T-helper 2 cell treated with Interferon-gamma antibody and Interleukin-4, amounts not matched to agents 100 ng/mL and 5 ng/mL, for 36 hours (primary cell): ENCODE measurements around the gene CNR1. TPM values are rescaled to one million over a fixed set of nuclear protein-coding genes. Genes with fewer than 3 reads are reported as not detected.
"Not testable (repeated sequence)": the region's sequence is repeated elsewhere in the genome, so short reads cannot be mapped to it uniquely, and the experiment has no call there.

Source experiments
- intact Hi-C: fragments of 100-400 bp; cut with micrococcal nuclease; formaldehyde crosslinking; loops from one replicate; pipeline ENCODE4 v1.15.1; 2023
- total RNA-seq: library from RNA; stranded (reverse); gene quantifications from 2 replicates; pipeline ENCODE4 v1.2.3, GENCODE V29; 2022

Gene CNR1
- total RNA-seq: not detected in 2 replicates

DNA sequence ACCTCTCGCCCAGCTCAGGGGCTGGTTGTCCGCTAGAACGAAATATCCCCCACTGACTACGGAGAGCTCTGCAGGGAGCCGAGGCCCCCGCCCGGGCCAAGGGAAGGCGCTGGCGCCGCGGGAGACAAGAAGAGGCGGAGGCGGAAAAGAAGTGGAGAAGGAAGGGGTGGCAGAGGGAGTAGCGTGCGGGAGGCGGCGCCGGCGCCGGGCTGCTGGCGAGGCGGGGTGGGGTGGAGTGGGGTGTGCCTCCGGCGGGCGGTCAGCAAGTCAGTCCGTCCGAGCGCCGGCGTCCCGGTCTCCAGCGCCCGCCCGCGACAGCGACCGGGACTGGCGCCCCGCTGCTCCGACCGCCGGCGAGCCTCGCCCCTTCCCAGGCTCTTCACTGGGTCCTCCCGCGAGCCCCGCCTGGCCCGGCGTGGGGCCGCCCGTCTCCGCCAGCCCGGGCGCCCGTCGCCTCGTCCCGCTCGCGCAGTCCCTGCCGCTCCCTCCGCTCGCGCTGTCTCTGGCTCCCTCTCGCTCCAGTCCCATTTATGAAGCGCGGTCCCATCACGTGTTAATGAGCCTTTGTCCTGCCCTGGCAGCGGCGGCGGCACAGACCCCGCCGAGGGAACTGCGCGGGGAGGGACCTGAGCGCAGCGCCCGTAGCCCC lies at the start of gene CNR1:
TSS of gene CNR1 (minus strand) at position 504 of the 649 bp plus-strand sequence. CDS start 21,073 bp downstream, outside the sequence.
- intact Hi-C loops: no loop called here

DNA sequence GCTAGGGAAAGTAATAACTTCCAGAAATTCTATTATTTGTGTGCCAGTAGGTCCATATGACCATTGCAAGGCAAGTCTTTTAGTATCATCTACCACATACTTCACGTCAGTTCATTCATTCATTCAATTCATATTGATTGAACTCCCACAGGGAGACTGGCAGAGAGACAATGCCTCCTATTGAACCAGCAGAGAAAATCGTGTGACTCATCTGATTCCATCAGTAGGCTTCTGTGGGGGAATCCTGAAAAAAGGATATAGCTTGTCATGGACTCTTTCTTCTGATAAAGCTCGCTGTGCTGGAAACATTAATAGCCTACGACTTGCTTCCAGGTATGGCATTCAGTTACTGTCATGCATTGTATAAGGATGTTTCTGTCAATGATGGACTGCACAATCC lies 45.3 kb upstream of the CNR1 start:
- intact Hi-C loops: no loop called here

DNA sequence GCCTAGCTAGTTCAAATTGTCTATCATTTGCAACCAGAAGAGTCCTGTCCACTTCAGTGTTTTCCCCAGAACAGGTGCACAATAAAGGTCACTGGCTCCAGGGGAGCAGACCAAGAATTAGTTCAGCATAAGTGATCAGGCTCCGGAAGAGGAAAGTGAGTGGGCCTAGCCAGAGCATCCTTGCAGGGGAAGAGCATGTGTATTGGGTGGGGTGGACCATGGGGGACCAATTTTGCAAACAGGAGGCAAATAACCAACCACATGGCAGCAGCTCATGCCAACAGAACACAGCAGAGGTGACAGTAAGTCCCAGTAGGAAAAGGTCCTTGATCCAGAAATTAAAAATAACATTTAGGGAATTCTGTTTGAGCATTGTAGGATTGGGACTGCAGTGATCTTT lies 43.2 kb upstream of the CNR1 start:
- intact Hi-C loops: no loop called here

DNA sequence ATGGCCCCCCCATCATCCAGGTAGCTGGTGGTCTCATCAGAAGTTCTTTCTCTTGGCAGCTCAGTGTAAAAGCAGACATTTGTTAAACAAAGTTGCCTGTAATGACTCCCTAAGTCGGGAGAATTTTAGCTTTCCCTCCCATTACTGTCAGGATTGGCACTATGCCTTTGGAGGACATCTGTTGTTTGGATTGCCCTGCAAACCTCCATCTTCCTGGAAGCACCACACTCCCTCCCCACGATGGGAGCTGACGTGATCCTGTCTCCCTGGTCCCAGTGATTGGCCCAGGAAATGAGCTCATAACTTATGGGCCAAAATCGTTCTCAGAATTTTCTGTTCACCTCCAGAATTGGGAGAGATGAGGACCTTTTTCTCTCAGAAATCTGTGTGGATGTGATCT lies 42.6 kb upstream of the CNR1 start:
- intact Hi-C loops: no loop called here

DNA sequence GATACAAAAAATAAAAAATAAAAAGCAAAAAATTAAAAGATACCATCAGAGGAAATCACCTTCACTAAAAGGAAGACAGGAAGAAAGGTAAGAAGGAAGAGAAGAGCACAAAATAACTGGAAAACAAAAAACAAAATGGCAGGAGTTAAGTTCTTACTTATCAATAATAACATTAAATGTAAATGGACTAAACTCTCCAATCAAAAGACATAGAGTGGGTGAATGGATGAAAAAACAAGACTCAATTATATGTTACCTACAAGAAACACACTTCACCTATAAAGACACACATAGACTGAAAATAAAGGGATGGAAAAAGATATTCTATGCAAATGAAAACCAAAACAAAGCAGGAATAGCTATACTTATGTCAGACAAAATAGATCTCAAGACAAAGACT lies 35.6 kb upstream of the CNR1 start:
- intact Hi-C loops: not testable (repeated sequence)

DNA sequence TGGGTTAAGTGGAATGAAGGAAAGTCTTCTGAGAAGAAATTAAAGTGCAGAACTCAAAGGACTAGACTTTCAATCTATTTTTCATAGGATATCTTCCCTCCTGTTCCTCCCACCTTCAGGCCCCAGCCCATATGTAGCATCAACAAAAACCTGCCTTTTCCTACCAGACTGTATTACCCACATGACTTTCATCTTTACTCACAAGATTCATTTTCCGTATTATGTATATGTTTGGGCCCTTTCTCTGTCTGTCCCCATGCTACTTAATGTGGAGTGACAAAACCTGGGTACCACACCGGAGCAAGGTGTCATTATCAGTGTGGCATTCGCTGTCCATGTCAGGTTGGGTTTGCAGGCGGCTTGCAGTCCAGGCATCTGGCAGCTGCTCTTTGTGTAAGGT lies 18.8 kb upstream of the CNR1 start:
- intact Hi-C loops: no loop called here

DNA sequence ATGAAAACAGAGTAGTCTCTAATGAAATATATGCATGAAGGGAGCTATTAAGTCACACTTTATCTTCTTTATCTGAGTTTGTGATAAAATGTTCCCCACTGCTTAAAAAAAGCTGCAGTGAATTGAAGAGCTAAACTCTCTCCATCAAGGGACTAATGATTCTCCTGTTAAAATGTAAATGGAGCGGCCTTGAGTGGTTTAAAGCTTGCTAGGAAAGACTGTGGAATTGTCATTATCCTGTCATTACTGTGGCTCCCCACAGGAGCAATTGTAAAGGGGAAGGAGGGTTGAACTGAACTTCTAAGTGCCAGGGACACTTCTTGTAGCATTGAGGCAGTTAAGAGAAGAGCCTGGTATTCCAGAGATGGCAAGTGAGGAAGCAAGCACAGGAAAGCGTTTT lies 17.3 kb upstream of the CNR1 start:
- intact Hi-C loops: no loop called here

DNA sequence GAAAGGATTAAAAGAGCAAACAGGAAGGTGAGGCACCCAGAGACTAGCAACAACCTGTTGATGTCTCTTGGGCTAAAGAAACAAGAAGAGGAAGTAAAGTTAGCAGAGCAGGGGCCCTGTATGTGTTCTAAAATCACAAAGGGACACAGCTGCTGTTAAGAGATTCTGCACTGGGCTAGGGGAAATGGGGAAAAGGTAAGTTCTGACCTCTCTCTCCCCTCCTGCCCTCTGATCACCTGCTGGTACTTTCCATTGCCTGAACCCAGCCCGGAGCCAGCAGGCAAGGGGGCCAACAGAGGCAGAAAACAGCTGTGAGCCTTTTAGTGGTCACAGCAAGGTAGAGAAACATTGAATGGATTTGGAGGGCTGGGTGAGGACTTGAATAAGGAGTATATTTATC lies 13.5 kb upstream of the CNR1 start:
- intact Hi-C loops: no loop called here

DNA sequence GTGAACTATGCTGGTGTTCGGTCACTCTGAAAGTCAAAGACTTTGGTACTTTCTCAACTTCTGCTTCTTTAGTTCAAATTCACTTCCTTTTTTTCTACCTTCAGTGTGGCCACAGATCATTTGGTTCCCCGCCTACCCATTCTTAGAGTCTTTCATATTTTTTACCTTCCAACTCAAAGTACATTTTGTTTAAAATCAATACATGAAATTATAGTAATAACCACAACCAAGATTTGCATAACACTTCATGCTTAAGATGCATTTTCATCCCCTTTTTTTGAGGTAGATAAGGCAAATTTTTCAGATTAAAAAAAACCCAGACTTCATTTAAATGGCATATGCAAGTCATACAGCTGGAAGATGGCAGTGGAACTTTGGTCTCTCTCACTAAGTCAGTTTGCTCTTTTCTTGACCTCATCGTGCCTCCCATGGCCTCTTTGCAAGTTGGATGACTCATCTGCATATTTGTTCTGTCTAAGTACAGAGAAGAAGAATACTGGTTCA lies 11.9 kb upstream of the CNR1 start:
- intact Hi-C loops: no loop called here

DNA sequence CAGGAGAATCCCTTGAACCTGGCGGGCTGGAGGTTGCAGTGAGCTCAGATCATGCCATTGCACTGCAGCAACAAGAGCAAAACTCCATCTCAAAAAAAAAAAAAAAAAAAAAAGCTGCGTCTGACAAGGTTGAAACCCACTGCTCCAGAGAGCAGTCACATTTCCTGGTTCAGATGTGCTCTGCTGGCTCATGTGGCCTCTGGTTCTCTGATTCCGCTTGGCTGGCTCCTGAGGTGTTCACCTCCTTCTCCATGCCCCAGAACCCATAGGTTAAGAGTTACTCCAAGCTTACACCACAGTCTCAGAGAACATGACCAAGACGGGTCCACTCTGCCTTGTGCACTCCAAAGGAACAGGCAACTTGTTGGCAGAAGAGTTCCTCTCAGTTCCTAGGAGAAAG lies 8.8 kb upstream of the CNR1 start:
- intact Hi-C loops: no loop called here

DNA sequence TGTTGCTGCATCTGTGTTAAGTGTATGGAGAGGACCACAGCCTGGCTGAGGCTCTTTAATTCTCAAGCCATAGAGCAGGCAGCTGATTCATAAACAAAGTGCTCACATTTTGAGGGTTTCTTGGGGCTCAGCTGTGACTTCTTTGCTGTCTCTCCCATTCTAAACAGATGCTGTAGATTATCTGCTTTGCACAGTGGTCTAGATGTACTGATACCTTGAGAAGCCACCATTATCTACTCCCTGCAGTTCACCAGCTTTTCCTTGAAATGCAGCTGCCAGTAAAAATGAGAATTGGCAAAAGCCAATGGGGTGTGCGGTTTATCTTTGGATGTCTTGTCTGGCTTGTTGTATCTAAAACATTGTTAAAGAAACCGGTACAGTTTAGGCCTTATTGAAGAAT lies 5.2 kb upstream of the CNR1 start:
- intact Hi-C loops: no loop called here

DNA sequence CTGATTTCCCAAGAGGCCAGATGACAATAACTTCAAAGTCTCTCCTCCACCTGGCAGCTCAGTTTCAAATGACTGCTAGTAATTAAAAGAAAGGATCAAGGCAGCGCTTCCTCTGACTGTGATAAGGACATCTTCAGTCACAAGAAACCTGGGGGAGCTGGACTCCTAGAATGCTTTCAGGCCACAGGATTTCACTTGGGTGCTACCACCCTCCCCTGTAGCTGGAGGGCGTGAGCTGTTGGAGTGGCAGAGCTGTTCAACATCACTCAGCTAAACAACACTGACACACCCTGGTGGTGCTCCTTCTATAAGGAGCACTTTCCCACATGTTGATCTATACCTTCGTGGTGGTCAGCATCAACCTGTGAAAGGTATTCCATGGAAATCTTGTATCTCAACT lies 2.2 kb upstream of the CNR1 start:
- intact Hi-C loops: no loop called here

DNA sequence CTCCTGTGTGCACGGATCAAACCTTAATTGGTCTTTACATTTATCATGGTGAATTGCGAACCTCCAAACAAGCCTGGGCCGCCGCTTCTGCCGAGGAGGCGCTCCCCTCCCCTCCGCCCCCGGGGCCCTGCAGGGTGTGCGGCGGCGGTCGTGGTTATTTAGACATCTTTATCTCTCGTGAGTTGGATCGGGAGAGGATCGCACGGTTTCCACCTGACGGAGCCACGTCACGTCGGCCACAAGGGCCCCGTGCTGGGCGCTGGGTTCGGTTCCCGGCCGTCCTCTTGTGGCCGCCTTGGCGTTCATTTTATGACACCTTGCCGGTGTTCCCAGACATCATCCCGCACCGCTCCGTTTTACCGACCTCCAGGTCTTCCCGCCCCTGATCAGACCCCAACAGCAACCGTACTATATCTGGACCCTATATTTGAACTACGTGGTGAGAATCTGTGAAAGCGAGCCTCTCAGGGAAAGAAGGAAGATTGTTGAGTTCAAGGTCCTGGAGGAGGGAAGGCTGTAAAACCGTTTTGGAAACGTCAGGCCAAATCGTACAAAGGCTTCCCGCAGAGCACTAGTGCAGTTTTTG lies 1.3 kb upstream of the CNR1 start:
- intact Hi-C loops: no loop called here

DNA sequence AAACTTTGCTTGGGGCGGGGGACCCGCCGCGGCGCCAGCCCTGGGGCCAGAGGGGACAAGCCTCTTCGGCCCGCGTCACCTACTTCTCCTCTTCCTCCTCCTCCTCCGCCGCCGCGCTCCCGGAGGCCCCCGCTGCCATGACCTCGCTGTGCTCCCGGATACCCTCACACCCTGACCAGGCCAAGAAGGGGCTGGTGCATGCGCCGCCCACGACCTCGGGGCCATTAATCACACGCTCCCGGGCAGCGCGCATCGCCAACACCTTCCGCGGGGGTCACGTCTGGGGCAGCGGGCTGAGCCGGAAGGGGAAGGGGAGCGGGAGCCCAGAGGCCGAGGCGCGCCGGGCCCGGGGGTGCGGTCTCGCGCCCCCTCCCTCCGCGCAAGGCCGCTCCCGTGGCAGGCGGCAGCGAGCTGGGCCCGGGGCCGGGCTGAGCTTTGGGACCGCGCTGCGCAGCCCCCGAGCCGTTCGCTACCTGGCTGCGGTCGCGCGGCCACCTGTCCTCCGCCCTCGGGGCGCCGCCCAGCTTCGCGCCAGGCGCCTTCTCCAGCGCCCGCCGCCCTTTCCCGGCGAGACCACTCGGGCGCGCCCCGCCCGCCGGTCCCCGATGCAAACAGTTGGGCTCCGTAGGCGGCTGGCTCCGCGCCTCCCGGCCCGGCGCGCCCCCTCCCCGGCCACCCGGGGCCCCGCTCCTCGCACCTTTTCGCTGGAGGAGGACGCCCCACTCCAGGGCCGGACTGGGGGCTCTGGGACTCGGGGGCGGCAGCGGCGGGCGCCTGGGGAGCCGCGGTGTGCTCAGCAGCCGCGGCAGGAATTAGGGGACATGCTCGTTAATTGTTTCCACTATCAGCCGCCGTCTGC lies 575 bp upstream of the CNR1 start:
- intact Hi-C loops: no loop called here

DNA sequence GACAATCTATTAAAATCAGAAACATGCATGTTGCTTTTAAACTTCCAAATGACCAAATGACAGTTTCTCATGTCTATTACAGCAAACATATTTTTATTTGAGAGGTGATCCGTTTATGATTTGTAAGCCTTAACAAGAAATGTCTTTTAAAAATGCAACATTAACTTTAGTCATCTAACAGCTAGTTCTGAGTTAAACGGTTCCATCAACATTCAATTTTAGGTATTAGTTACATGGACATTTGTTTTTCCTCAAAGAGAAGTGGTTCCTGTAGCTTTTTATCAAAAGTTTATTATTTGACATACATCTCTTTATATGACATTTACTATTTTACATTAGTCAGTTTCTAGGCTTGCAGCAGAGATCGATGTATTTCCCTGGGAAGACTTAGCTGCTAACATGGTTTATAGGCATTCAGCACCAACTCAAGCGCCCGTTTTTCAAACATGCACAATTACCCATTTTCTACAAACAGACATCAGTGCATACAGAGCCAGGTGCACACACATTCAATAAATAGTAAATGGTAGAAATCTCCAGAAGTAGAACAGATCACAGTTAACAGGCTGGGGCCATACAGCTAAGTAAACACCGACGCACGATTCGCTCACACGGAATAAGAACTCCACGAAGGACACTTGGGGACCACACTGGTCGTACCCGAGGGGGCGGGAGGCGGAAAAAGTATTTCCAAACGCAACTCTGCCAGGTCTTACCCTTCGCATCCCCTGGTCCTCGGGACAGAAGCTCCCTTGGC lies 882 bp downstream of the CNR1 start:
- intact Hi-C loops: no loop called here

DNA sequence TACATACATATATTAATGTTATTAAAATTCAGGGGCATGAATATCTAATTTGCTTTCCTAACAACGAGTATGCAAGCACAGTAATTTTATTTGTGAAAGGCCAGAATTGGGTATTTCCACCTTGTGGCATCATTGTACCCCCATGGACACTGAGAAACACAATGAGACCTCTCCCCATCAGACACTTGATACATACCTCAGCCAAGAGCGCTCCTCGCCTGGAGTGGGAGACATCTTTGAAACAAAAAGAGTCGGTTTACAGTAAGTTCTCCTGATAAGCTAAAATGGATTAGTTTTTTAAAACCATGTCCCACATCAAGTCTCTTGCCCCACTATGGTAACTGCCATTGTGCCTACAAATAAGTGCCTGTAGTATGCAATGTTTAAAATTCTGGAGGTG lies 2.1 kb downstream of the CNR1 start:
- intact Hi-C loops: no loop called here

DNA sequence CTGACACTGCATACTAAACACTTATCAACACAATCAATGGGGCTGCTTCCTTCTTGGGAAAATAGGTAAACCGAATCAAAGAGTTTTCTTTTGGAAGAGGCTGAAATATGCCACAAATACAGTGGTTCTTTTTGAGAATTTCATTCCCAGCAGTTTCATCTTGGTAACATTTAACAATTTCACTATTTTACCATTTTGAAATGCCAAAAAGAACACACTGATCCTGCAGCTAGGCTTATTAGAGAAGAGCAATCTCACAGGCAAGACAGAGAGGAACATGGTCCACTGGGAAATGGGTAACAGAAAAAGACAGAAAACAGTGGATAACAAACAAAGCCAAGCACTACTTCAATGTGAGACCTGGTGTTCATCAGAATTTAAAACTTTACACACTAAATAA lies 2.5 kb downstream of the CNR1 start:
- intact Hi-C loops: no loop called here

DNA sequence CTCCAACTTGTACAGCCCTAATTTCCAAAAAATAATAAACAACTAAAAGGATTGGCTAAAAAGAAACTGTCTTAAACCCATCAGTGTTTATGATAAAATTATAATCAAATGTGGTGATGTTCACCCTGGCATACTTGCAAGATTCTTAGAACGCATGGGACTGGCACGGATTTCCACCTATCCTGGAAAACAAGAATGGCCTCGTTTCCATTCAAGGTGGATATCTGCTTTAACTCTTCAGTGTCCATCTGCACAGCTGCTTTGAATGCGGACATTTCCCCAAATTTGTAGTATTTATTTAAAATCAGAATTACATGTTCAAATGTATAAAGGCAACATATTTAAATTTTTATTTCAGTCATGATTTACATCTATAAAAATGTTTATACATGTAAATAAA lies 4.2 kb downstream of the CNR1 start:
- intact Hi-C loops: no loop called here

DNA sequence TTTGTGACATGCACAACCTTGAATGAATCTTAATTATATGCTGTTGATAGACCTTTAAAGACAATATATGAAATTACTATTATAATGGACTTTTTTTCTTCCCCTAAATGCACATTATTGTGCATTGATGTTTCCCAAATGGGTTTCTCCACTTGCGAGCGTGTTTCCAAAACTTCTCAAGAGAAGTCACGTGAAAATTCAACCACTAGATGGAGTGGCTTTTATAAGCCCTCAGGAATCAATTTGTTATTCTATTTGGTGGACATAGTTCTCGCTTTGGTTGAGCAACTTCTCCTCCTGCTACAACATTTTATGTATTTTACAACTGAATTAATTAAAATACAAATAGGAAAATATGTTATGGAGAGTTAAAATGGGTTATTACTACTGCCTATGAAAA lies 9.0 kb downstream of the CNR1 start:
- intact Hi-C loops: no loop called here

DNA sequence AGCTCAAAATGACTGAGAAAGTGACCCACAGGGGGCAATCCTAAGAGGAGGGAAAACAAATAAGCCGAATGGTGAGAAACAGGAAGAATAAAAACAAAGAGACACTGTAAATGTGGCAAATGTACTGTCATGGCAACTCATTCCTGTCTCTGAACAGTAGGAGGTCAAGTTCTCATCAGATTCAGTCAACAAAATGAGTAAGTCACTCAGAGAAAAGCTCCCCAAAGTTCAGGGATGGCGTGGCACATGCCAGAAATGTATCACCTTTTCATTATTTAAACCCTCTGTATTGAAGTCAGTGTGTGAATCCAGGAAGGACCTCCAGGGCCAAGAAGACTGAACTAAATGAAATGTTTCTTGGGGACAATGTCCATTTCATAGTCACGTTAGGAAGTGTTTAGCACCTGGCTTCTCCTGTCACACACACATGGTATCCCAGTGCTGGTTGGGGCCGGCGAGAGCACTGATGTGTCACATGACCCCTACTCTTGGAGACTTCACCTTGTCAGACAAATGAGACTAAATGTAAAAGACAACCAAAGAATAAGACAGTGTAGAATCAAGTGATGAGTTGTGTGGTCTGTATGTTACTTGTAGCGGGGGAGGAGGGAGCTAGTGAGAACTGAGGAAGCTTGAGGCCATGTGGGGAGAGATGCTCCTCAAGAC lies 20.7 kb downstream of the CNR1 start:
- intact Hi-C loops: no loop called here

DNA sequence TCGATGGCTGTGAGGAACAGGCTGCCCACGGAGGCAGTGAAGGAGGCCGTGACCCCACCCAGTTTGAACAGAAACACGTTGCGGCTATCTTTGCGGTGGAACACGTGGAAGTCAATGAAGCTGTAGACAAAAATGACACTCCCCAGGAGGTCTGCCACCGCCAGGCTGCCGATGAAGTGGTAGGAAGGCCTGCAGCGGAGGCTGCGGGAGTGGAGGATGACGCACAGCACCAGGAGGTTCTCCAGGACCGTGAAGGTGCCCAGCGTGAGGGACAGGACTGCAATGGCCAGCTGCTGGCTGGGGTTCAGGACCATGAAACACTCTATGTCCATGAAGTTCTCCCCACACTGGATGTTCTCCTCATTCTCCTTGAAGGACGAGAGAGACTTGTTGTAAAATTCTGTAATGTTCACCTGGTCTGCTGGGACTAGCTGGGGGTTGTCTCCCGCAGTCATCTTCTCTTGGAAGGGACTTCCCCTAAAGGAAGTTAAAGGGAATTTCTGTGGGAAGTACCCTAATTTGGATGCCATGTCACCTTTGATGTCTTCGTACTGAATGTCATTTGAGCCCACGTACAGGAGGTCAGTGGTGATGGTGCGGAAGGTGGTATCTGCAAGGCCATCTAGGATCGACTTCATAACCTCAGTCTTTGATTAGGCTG lies 21.4 kb downstream of the CNR1 start:
- intact Hi-C loops: no loop called here
